ENCODE results near the gene PDXDC1. TPM values are rescaled to one million over a fixed set of nuclear protein-coding genes. Genes with fewer than 3 reads are reported as not detected.
"Not testable (repeated sequence)": the region's sequence is repeated elsewhere in the genome, so short reads cannot be mapped to it uniquely, and the experiment has no call there.

Gene PDXDC1
- total RNA-seq, 2 experiments from 2014 or later: 64.0 to 75.0 TPM

GRCh38 chr16:15093955-15094827, 119.4 kb downstream of the PDXDC1 start, which contains the start of gene RRN3:
RRN3 (minus strand) TSS chr16:15094272; CDS start chr16:15094233, 39 bp downstream.
- intact Hi-C loops (cut with DNase I, micrococcal nuclease): not testable (repeated sequence)
- H3K4me3 ChIP-seq (ENCODE audit: low read length): peak within 1 kb of the TSS; percentile 81

GRCh38 chr16:15096583-15096972, 121.8 kb downstream of the PDXDC1 start:
- H3K36me3 ChIP-seq (ENCODE audit: insufficient read depth, low read length); H3K27ac Mint-ChIP-seq; CTCF ChIA-PET; DNase-seq; H3K27ac ChIP-seq (ENCODE audit: low read depth in 1 of 2, low read length in 2 of 2); H3K9me3 ChIP-seq (ENCODE audit: control insufficient read depth in 1 of 2, insufficient read depth in 1 of 2, low read length in 2 of 2); POLR2A ChIA-PET; intact Hi-C loops (cut with DNase I, micrococcal nuclease); H3K27me3 Mint-ChIP-seq; ATAC-seq (ENCODE audit: poor library complexity); H3K27me3 ChIP-seq (ENCODE audit: control insufficient read depth in 1 of 2, insufficient read depth in 2 of 2, low read length in 2 of 2); H3K9me3 Mint-ChIP-seq; H3K4me3 ChIP-seq (ENCODE audit: low read length): not testable (repeated sequence)
- Mint-ChIP-seq H3K4me3 (peak overlapping the region; percentile 69), H3K36me3 (ENCODE audit: low read depth) (peaks cover 19% of the 10 kb centered on the region), H3K4me1 (ENCODE audit: low read depth) (peaks cover 26% of the 10 kb centered on the region)
- peaks cover 16% of the 10 kb centered on the region for H3K4me1 ChIP-seq (ENCODE audit: insufficient read depth, low read length)

More at GRCh38 chr16:15093955-15094827, 119.4 kb downstream of the PDXDC1 start, which contains the start of gene RRN3:
- H3K9me3 Mint-ChIP-seq; H3K27me3 Mint-ChIP-seq; H3K36me3 ChIP-seq (ENCODE audit: insufficient read depth, low read length); CTCF ChIA-PET; H3K9me3 ChIP-seq (ENCODE audit: control insufficient read depth in 1 of 2, insufficient read depth in 1 of 2, low read length in 2 of 2); H3K27me3 ChIP-seq (ENCODE audit: control insufficient read depth in 1 of 2, insufficient read depth in 2 of 2, low read length in 2 of 2): not testable (repeated sequence)
- peak; percentile 62 to 90 (median 80) for DNase-seq
- POLR2A ChIA-PET: interaction anchor here (0.8 to 1.1 kb wide), 2 partner anchors 38 to 1174 kb away, joined by 3 to 8 read pairs; partner anchors contain the start of genes ERCC4 and NTAN1
- Histone ChIP-seq H3K4me1 (ENCODE audit: insufficient read depth, low read length) (peaks cover 16% of the 10 kb centered on the region), H3K27ac (ENCODE audit: low read depth in 1 of 2, low read length in 2 of 2) (peak within 1 kb of the TSS; percentile 56 to 77)
- ATAC-seq (ENCODE audit: poor library complexity): peak; percentile 97
- Mint-ChIP-seq H3K4me1 (ENCODE audit: low read depth) (peaks cover 30% of the 10 kb centered on the region), H3K4me3 (peak within 1 kb of the TSS; percentile 96), H3K36me3 (ENCODE audit: low read depth) (peaks cover 37% of the 10 kb centered on the region), H3K27ac (peak within 1 kb of the TSS; percentile 88)

- CTCF ChIA-PET; H3K27ac ChIP-seq (ENCODE audit: low read depth in 1 of 2, low read length in 2 of 2); H3K4me1 ChIP-seq (ENCODE audit: insufficient read depth, low read length); intact Hi-C loops (cut with DNase I, micrococcal nuclease); H3K4me3 Mint-ChIP-seq; H3K27ac Mint-ChIP-seq; H3K4me1 Mint-ChIP-seq (ENCODE audit: low read depth); H3K27me3 Mint-ChIP-seq; H3K27me3 ChIP-seq (ENCODE audit: control insufficient read depth in 1 of 2, insufficient read depth in 2 of 2, low read length in 2 of 2); H3K36me3 Mint-ChIP-seq (ENCODE audit: low read depth); POLR2A ChIA-PET; H3K4me3 ChIP-seq (ENCODE audit: low read length); H3K9me3 Mint-ChIP-seq; DNase-seq; H3K9me3 ChIP-seq (ENCODE audit: control insufficient read depth in 1 of 2, insufficient read depth in 1 of 2, low read length in 2 of 2); ATAC-seq (ENCODE audit: poor library complexity); H3K36me3 ChIP-seq (ENCODE audit: insufficient read depth, low read length): not testable (repeated sequence)
Measured at GRCh38 chr16:15099366-15099909, 124.6 kb downstream of the PDXDC1 start.

- H3K4me3 Mint-ChIP-seq; H3K9me3 Mint-ChIP-seq; POLR2A ChIA-PET; CTCF ChIA-PET; H3K36me3 ChIP-seq (ENCODE audit: insufficient read depth, low read length); H3K9me3 ChIP-seq (ENCODE audit: control insufficient read depth in 1 of 2, insufficient read depth in 1 of 2, low read length in 2 of 2); H3K4me1 ChIP-seq (ENCODE audit: insufficient read depth, low read length); H3K4me1 Mint-ChIP-seq (ENCODE audit: low read depth); ATAC-seq (ENCODE audit: poor library complexity); intact Hi-C loops (cut with DNase I, micrococcal nuclease); H3K27ac ChIP-seq (ENCODE audit: low read depth in 1 of 2, low read length in 2 of 2); H3K27me3 ChIP-seq (ENCODE audit: control insufficient read depth in 1 of 2, insufficient read depth in 2 of 2, low read length in 2 of 2); H3K36me3 Mint-ChIP-seq (ENCODE audit: low read depth); H3K27ac Mint-ChIP-seq; H3K4me3 ChIP-seq (ENCODE audit: low read length); H3K27me3 Mint-ChIP-seq; DNase-seq: not testable (repeated sequence)
Measured at GRCh38 chr16:15100372-15100987, 125.7 kb downstream of the PDXDC1 start.

- H3K4me1 ChIP-seq (ENCODE audit: insufficient read depth, low read length); H3K36me3 ChIP-seq (ENCODE audit: insufficient read depth, low read length); H3K27me3 Mint-ChIP-seq; H3K9me3 ChIP-seq (ENCODE audit: control insufficient read depth in 1 of 2, insufficient read depth in 1 of 2, low read length in 2 of 2); CTCF ChIA-PET; H3K4me3 ChIP-seq (ENCODE audit: low read length); intact Hi-C loops (cut with DNase I, micrococcal nuclease); H3K36me3 Mint-ChIP-seq (ENCODE audit: low read depth); DNase-seq; H3K4me1 Mint-ChIP-seq (ENCODE audit: low read depth); H3K27me3 ChIP-seq (ENCODE audit: control insufficient read depth in 1 of 2, insufficient read depth in 2 of 2, low read length in 2 of 2); POLR2A ChIA-PET; H3K27ac Mint-ChIP-seq; ATAC-seq (ENCODE audit: poor library complexity); H3K4me3 Mint-ChIP-seq; H3K9me3 Mint-ChIP-seq; H3K27ac ChIP-seq (ENCODE audit: low read depth in 1 of 2, low read length in 2 of 2): not testable (repeated sequence)
Measured at GRCh38 chr16:15127641-15128425, 153.0 kb downstream of the PDXDC1 start.

- ATAC-seq (ENCODE audit: poor library complexity); intact Hi-C loops (cut with DNase I, micrococcal nuclease); H3K27me3 ChIP-seq (ENCODE audit: control insufficient read depth in 1 of 2, insufficient read depth in 2 of 2, low read length in 2 of 2); H3K27ac Mint-ChIP-seq; H3K36me3 Mint-ChIP-seq (ENCODE audit: low read depth); CTCF ChIA-PET; H3K4me3 ChIP-seq (ENCODE audit: low read length); H3K4me3 Mint-ChIP-seq; DNase-seq; H3K36me3 ChIP-seq (ENCODE audit: insufficient read depth, low read length); H3K27ac ChIP-seq (ENCODE audit: low read depth in 1 of 2, low read length in 2 of 2); POLR2A ChIA-PET; H3K4me1 Mint-ChIP-seq (ENCODE audit: low read depth); H3K4me1 ChIP-seq (ENCODE audit: insufficient read depth, low read length); H3K9me3 ChIP-seq (ENCODE audit: control insufficient read depth in 1 of 2, insufficient read depth in 1 of 2, low read length in 2 of 2); H3K9me3 Mint-ChIP-seq; H3K27me3 Mint-ChIP-seq: not testable (repeated sequence)
Measured at GRCh38 chr16:15130256-15130932, 155.6 kb downstream of the PDXDC1 start.

All from CD4-positive, alpha-beta T cell (primary cell).